GM19023 (cell line): Measurements from ENCODE around the gene TMEM59L.
"Not testable (repeated sequence)": the region's sequence is repeated elsewhere in the genome, so short reads cannot be mapped to it uniquely, and the experiment has no call there.

Experiments used
- ATAC-seq: cut with Tn5 transposase; IDR thresholded peaks from one replicate; pipeline ENCODE4 v1.9.1; 2021; ENCODE audit warnings: mild to moderate bottlenecking, moderate library complexity; ENCODE audit not compliant: unreplicated experiment

Gene TMEM59L

GRCh38 chr19:18593367-18594095 is 19.1 kb upstream of the TMEM59L start:
- ATAC-seq = no peak

GRCh38 chr19:18594096-18594823 is 18.4 kb upstream of the TMEM59L start:
- peak; percentile 56 for ATAC-seq

- no peak for ATAC-seq
Observed at GRCh38 chr19:18594824-18595373, 17.8 kb upstream of the TMEM59L start.

- no peak for ATAC-seq
Observed at GRCh38 chr19:18595475-18595874, 17.2 kb upstream of the TMEM59L start.

GRCh38 chr19:18596752-18597157 is 15.9 kb upstream of the TMEM59L start:
- no peak for ATAC-seq

- ATAC-seq = no peak
Observed at GRCh38 chr19:18597809-18598660, 14.6 kb upstream of the TMEM59L start.

GRCh38 chr19:18599485-18599884 is 13.2 kb upstream of the TMEM59L start:
- ATAC-seq = no peak

GRCh38 chr19:18600692-18601397 is 11.8 kb upstream of the TMEM59L start:
- ATAC-seq = not testable (repeated sequence)

- ATAC-seq = no peak
Observed at GRCh38 chr19:18601875-18602274, 10.8 kb upstream of the TMEM59L start.

- no peak for ATAC-seq
Observed at GRCh38 chr19:18603255-18603957, 9.3 kb upstream of the TMEM59L start.

GRCh38 chr19:18603958-18604819 is 8.5 kb upstream of the TMEM59L start:
- no peak for ATAC-seq

GRCh38 chr19:18604820-18605159 is 7.9 kb upstream of the TMEM59L start:
- no peak for ATAC-seq

GRCh38 chr19:18605196-18605545 is 7.5 kb upstream of the TMEM59L start:
- no peak for ATAC-seq

- ATAC-seq = no peak
Observed at GRCh38 chr19:18605546-18606280, 7.0 kb upstream of the TMEM59L start.

- ATAC-seq = no peak
Observed at GRCh38 chr19:18606281-18607225, 6.1 kb upstream of the TMEM59L start, which contains the start of gene CRLF1. Gene CRLF1, minus strand, starts transcription at chr19:18606799. Its CDS starts 143 bp downstream, at chr19:18606656.

GRCh38 chr19:18607226-18608101 is 5.2 kb upstream of the TMEM59L start:
- ATAC-seq = no peak
